Measurements from ENCODE around the gene STXBP1. TPM values are rescaled to one million over a fixed set of nuclear protein-coding genes. Genes with fewer than 3 reads are reported as not detected.

The STXBP1 gene
- total and polyA plus RNA-seq, 2 experiments from 2014 or later, result 48.6 to 50.4 TPM

DNA sequence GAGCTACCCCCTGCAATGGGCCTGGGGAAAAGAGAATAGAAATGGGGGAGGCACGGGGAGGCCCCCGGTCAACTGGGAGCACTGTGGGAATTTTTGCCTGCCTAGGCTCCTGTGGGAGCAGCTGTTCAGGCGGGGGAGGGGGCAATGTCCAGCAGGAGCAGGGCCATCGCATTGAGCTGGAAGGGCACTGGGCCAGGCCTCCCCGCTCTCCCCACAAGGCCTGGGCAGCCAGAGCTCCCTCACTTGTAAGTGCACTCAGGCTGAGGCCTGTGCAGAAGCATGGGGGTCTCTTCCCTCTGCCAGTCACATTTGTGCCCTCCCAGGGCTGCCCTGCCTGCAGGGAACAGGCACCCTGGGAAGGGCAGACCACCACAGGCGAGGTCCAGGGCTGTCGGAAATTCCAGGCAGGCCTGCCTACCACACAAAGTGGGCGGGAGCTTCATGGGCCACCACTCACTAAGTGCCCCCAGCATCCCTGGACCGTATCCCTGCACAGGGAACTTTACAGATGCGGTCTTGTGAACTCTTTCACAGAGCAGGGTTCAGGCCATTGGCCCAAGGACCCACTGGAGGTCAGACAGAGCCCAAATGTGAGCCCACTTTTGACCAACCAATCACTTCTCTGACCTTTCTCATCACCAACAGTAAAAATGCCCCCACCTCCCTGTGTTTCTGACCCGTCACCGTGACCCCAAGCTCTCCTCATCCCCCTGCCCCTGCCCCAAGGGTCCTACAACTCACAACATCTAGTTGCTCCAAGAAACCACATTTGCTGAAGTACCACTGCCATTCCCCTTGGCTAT lies 93.7 kb downstream of the STXBP1 start:
- H3K4me3 ChIP-seq, result no peak overlapping the region
- no peaks in the 10 kb centered on the region for H3K27me3 ChIP-seq (ENCODE audit: insufficient read depth)
- no peaks in the 10 kb centered on the region for H3K79me2 ChIP-seq (replicated peaks; ENCODE audit: insufficient read depth)
- H3K27ac Mint-ChIP-seq, result no peak overlapping the region
- peaks cover 6% of the 10 kb centered on the region for H3K27me3 Mint-ChIP-seq (ENCODE audit: insufficient read depth, low read depth, poor library complexity)
- H3K4me3 Mint-ChIP-seq, result no peak overlapping the region
- no peaks in the 10 kb centered on the region for H4K20me1 ChIP-seq (replicated peaks; ENCODE audit: insufficient read depth)
- peaks cover 5% of the 10 kb centered on the region; the same call in 1 of the 2 replicates for H3K4me1 ChIP-seq (ENCODE audit: insufficient read depth)
- 0 out of 2 replicates have a peak, but pooled peaks cover 5% of the 10 kb centered on the region for H3F3A ChIP-seq (replicated peaks; ENCODE audit: low read depth)
- H3K4me1 Mint-ChIP-seq, result peaks cover 17% of the 10 kb centered on the region
- DNase-seq (ENCODE audit: low spot score) (no peak), ATAC-seq (no peak)
- H3K9me2 ChIP-seq (ENCODE audit: insufficient read depth), result no peaks in the 10 kb centered on the region
- no peak overlapping the region for H2AFZ ChIP-seq
- H3K4me2 ChIP-seq, result peak overlapping the region; percentile 43; the same call in 1 of the 2 replicates
- TF ChIP-seq ZNF331 (CRISPR knock-in tag; IDR thresholded peaks at IDR 0.05; ENCODE audit: low read depth), result no peak
- no peak for TF ChIP-seq EZH2phosphoT487 (IDR thresholded peaks at IDR 0.05; ENCODE audit: unreplicated experiment)
- TF ChIP-seq CREB1 (CRISPR knock-in tag; IDR thresholded peaks at IDR 0.05; ENCODE audit: low read depth), result no peak
- TF ChIP-seq, protein P1, sequence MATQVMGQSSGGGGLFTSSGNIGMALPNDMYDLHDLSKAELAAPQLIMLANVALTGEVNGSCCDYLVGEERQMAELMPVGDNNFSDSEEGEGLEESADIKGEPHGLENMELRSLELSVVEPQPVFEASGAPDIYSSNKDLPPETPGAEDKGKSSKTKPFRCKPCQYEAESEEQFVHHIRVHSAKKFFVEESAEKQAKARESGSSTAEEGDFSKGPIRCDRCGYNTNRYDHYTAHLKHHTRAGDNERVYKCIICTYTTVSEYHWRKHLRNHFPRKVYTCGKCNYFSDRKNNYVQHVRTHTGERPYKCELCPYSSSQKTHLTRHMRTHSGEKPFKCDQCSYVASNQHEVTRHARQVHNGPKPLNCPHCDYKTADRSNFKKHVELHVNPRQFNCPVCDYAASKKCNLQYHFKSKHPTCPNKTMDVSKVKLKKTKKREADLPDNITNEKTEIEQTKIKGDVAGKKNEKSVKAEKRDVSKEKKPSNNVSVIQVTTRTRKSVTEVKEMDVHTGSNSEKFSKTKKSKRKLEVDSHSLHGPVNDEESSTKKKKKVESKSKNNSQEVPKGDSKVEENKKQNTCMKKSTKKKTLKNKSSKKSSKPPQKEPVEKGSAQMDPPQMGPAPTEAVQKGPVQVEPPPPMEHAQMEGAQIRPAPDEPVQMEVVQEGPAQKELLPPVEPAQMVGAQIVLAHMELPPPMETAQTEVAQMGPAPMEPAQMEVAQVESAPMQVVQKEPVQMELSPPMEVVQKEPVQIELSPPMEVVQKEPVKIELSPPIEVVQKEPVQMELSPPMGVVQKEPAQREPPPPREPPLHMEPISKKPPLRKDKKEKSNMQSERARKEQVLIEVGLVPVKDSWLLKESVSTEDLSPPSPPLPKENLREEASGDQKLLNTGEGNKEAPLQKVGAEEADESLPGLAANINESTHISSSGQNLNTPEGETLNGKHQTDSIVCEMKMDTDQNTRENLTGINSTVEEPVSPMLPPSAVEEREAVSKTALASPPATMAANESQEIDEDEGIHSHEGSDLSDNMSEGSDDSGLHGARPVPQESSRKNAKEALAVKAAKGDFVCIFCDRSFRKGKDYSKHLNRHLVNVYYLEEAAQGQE (IDR thresholded peaks at IDR 0.05; ENCODE audit: unreplicated experiment), result no peak
- no peak for TF ChIP-seq POLR2AphosphoS5 (IDR thresholded peaks at IDR 0.05; ENCODE audit: low read depth)
- TF ChIP-seq, protein P2, sequence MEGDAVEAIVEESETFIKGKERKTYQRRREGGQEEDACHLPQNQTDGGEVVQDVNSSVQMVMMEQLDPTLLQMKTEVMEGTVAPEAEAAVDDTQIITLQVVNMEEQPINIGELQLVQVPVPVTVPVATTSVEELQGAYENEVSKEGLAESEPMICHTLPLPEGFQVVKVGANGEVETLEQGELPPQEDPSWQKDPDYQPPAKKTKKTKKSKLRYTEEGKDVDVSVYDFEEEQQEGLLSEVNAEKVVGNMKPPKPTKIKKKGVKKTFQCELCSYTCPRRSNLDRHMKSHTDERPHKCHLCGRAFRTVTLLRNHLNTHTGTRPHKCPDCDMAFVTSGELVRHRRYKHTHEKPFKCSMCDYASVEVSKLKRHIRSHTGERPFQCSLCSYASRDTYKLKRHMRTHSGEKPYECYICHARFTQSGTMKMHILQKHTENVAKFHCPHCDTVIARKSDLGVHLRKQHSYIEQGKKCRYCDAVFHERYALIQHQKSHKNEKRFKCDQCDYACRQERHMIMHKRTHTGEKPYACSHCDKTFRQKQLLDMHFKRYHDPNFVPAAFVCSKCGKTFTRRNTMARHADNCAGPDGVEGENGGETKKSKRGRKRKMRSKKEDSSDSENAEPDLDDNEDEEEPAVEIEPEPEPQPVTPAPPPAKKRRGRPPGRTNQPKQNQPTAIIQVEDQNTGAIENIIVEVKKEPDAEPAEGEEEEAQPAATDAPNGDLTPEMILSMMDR (conservative IDR thresholded peaks at IDR 0.05; ENCODE audit: low read depth in 2 of 2), result no peak
- TF ChIP-seq STAT1 (IDR thresholded peaks at IDR 0.05; ENCODE audit: unreplicated experiment), result no peak
- no peak for TF ChIP-seq ZNF114 (CRISPR knock-in tag; IDR thresholded peaks at IDR 0.05)
- TF ChIP-seq, protein P3, sequence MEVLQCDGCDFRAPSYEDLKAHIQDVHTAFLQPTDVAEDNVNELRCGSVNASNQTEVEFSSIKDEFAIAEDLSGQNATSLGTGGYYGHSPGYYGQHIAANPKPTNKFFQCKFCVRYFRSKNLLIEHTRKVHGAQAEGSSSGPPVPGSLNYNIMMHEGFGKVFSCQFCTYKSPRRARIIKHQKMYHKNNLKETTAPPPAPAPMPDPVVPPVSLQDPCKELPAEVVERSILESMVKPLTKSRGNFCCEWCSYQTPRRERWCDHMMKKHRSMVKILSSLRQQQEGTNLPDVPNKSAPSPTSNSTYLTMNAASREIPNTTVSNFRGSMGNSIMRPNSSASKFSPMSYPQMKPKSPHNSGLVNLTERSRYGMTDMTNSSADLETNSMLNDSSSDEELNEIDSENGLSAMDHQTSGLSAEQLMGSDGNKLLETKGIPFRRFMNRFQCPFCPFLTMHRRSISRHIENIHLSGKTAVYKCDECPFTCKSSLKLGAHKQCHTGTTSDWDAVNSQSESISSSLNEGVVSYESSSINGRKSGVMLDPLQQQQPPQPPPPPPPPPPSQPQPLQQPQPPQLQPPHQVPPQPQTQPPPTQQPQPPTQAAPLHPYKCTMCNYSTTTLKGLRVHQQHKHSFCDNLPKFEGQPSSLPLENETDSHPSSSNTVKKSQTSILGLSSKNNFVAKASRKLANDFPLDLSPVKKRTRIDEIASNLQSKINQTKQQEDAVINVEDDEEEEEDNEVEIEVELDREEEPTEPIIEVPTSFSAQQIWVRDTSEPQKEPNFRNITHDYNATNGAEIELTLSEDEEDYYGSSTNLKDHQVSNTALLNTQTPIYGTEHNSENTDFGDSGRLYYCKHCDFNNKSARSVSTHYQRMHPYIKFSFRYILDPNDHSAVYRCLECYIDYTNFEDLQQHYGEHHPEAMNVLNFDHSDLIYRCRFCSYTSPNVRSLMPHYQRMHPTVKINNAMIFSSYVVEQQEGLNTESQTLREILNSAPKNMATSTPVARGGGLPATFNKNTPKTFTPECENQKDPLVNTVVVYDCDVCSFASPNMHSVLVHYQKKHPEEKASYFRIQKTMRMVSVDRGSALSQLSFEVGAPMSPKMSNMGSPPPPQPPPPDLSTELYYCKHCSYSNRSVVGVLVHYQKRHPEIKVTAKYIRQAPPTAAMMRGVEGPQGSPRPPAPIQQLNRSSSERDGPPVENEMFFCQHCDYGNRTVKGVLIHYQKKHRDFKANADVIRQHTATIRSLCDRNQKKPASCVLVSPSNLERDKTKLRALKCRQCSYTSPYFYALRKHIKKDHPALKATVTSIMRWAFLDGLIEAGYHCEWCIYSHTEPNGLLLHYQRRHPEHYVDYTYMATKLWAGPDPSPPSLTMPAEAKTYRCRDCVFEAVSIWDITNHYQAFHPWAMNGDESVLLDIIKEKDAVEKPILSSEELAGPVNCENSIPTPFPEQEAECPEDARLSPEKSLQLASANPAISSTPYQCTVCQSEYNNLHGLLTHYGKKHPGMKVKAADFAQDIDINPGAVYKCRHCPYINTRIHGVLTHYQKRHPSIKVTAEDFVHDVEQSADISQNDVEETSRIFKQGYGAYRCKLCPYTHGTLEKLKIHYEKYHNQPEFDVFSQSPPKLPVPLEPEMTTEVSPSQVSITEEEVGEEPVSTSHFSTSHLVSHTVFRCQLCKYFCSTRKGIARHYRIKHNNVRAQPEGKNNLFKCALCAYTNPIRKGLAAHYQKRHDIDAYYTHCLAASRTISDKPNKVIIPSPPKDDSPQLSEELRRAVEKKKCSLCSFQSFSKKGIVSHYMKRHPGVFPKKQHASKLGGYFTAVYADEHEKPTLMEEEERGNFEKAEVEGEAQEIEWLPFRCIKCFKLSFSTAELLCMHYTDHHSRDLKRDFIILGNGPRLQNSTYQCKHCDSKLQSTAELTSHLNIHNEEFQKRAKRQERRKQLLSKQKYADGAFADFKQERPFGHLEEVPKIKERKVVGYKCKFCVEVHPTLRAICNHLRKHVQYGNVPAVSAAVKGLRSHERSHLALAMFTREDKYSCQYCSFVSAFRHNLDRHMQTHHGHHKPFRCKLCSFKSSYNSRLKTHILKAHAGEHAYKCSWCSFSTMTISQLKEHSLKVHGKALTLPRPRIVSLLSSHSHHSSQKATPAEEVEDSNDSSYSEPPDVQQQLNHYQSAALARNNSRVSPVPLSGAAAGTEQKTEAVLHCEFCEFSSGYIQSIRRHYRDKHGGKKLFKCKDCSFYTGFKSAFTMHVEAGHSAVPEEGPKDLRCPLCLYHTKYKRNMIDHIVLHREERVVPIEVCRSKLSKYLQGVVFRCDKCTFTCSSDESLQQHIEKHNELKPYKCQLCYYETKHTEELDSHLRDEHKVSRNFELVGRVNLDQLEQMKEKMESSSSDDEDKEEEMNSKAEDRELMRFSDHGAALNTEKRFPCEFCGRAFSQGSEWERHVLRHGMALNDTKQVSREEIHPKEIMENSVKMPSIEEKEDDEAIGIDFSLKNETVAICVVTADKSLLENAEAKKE (CRISPR knock-in tag; IDR thresholded peaks at IDR 0.05), result no peak
- no peak for TF ChIP-seq NANOG (IDR thresholded peaks at IDR 0.05; ENCODE audit: borderline replicate concordance)
- no peak for TF ChIP-seq EZH2 (IDR thresholded peaks at IDR 0.05; ENCODE audit: low read depth, unreplicated experiment)
- no peak for TF ChIP-seq JUNB (IDR thresholded peaks at IDR 0.05; ENCODE audit: unreplicated experiment)
- TF ChIP-seq, protein P4, sequence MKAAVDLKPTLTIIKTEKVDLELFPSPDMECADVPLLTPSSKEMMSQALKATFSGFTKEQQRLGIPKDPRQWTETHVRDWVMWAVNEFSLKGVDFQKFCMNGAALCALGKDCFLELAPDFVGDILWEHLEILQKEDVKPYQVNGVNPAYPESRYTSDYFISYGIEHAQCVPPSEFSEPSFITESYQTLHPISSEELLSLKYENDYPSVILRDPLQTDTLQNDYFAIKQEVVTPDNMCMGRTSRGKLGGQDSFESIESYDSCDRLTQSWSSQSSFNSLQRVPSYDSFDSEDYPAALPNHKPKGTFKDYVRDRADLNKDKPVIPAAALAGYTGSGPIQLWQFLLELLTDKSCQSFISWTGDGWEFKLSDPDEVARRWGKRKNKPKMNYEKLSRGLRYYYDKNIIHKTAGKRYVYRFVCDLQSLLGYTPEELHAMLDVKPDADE (IDR thresholded peaks at IDR 0.05), result no peak
- H3K9me3 Mint-ChIP-seq, result peaks cover 4% of the 10 kb centered on the region; the same call in 2 of the 3 replicates
- no peak overlapping the region for H3K27ac ChIP-seq (ENCODE audit: low read depth)
- no peaks in the 10 kb centered on the region for H3K36me3 ChIP-seq (ENCODE audit: insufficient read depth)
- no peaks in the 10 kb centered on the region; the same call in 2 of the 3 replicates for H3K36me3 Mint-ChIP-seq (ENCODE audit: low read depth)

Measured in GM23338 (cell line).